ENCODE data around the gene PTPN1.
A peak's percentile ranks its signal among the peaks of the same experiment; 100 is the strongest.
"Not testable (repeated sequence)": the region's sequence is repeated elsewhere in the genome, so short reads cannot be mapped to it uniquely, and the experiment has no call there.

The PTPN1 gene

DNA sequence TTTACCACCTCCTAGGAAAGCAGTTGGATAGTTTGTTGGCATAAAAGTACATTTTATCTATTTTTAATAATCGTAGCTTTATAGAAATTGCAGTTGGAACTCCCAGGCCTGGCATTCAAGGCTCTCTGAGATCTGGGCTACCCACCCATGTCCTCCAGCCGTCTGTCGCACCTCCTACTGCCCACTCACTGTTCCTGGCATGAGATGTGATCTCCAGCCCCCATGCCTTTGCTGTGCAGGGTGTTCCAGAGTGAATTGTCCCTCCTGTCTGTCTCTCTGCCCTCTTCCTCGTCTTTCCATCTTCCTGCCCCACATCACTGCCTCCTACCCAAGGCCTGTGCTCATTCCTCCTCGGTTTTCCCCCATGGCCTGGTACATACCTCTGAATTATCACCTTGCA is 50.7 kb downstream of the PTPN1 start:
- no peak for DNase-seq

DNA sequence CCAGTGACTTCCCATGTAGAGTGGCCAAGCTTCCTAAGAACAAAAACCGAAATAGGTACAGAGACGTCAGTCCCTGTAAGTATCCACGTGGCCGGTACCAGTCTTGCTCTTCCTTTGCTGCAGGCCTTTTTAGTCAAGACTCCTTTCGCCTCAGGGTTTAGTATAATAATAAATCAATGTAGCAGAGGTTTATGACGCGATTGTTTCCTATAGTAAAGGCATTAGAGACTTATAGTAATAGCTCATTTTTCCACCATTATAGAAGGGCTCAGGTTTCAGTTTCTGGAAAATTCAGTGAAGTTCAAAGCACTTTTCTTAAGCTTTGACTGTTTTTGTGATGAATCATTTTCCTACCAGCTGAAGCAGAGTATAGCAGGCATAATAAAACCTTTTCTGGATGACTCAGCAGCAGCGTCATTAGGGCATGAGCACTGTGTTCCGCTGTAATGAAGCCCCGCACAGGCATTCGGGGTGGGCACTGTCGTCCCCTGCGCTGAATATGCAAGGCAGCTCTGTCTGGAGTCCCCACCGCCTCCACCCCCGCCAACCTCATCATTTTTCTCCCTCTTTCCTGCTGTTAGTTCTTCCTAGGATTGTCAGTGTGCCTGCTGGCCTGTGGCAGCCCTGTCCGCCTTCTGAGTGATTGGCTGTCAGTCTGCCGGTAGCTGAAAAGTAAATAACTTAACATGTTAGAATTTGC is 51.3 kb downstream of the PTPN1 start:
- DNase-seq, result no peak

DNA sequence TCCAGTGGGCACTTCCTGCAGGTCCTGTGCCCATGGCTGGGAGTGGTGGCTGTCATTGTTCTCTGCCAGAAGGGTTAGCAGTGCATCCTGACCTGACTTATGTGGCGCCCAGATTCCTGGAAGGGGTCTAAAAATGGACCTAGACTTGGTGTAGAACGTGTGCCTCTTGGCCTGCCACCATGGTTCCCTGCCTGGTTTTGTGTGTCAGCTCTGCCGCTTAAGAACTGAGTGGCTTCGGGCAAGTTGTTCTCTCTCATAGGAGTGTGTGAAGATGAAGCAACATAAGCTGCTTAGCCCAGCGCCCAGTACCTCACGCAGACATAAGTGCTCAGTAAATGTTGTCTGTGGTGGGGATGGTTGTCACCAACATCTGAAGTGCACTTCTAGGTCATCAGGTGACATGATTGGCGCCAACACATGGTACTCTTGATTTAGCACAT is 52.1 kb downstream of the PTPN1 start:
- DNase-seq, result no peak

DNA sequence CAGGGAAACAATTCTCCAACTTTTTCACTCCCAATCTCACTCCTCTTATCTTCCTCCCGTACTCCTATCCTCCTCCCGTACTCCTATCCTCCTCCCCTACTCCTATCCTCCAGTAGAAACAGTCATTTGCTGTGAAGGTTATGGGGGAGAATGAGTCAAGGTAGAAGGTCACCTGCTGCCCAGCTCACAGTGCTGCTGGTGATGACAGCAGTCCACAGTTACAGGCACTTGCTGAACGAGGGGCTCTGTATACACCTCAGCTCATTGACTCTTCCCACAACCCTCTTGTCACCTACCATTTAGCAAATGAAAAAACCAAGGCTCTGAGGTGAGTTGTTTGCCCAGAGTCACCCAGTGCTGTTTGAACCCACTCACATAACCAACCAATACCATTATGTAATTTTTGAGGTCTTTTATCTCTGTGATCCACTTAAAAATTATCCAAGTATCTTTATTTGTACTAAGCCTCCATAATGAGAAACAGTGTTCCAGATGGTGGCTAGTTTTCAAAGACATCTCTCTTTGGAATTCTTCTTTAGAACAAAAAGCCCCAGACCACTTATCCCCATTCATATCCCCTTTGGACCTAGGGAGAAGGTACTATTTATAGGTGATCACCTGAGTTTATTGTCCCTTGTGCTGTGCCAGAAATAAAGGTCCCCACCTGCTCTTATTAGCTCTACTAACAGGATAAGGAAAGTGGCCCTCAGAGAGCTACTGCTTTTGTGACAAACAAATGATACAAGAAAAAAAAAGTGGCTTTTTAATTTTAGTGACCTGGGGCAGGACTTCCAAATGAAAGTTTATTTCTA is 53.2 kb downstream of the PTPN1 start:
- no peak for DNase-seq

DNA sequence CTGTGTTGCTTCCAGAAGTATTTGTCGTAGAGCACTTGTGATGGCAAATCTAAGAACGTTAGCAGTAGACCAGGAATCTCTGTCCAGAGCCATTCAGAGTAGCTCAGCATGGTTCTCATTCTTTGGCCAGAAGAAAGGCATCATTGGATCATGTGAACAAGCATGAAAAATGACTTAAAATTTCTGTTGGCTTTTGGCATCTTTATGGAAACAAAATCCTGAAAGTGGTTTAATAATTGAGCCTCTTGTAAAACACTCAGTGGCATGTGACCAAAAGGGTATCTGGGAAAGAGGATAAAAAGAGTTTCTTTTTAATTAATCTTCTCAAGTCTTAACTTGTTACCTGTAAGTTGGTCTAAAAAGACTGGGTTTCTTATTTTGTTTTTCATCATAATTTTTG is 55.2 kb downstream of the PTPN1 start:
- no peak for DNase-seq

DNA sequence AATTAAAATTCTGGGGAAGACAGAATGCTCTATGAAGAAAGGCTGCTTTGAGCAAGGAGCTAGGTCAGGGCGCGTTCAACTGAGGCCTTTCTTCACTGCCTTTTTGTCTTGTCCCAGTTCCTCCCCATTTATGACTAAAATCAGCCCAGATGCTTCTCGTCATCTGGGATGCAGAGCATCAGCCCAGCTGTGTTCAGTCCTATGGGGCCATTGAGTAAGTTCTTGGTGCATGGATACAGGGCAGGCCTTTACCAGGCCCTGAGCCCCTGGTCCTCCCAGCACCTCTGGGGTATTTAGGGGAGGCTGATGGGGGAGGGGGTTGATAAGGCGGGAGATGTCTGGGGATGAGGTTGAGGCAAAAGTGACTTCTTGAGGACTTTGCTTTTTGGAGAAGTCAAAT is 55.7 kb downstream of the PTPN1 start:
- no peak for DNase-seq

DNA sequence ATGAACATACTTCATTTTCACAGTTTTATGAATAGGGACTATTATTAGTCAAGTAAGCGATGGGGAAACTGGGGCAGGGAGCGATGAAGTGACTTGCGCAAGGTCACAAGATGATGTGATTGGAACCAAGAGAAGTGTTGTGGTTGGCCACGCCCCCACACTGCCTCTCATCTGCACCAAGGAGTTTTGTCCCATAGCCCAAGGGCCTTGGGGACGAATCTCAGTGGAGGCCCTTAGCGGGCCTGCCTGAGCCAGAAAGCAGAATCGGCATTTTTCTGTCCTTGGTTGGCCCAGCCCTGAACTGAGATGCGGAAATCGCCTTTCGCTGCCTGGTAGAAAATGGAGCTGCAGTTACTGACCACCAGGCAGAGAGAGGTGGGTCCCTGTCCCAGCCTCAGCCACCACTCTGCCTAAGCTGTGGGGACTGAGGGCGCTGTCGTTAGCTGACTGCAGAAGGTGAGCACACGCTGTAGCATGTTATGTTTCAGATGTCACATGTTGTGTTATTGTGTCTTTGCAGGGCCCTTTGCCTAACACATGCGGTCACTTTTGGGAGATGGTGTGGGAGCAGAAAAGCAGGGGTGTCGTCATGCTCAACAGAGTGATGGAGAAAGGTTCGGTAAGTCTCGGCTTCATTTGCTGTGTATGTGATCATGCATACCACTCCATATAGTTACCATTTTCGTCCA is 57.8 kb downstream of the PTPN1 start:
- no peak for DNase-seq

DNA sequence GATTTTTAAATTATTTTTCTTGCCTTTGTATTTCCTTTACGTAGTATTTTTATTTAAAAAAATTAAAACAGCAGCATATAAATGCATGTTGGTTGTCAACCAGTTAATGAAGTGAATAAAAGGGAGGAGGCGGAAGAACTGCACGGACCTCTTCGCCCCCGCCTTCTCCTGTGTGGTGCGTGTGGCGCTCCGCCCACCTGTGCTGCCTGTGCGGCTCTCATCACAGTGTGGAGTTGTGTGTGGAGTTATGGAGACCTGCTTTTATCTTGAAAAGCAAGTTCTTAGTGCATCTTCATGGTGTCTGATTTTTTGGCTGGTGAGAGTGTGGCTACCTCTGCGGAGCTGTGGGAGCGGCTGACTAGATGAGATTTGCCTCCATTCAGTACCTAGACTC is 58.4 kb downstream of the PTPN1 start:
- DNase-seq, result no peak

DNA sequence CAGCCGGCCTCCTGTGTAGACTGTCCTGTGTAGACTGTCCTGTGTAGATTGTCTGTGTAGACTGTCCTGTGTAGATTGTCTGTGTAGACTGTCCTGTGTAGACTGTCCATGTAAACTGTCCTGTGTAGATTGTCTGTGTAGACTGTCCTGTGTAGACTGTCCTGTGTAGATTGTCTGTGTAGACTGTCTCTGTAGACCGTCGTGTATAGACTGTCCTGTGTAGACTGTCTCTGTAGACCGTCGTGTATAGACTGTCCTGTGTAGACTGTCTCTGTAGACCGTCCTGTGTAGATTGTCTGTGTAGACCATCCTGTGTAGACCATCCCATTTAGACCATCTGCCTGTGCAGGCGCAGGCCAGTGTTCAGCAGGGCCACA is 59.3 kb downstream of the PTPN1 start:
- DNase-seq, result not testable (repeated sequence)

DNA sequence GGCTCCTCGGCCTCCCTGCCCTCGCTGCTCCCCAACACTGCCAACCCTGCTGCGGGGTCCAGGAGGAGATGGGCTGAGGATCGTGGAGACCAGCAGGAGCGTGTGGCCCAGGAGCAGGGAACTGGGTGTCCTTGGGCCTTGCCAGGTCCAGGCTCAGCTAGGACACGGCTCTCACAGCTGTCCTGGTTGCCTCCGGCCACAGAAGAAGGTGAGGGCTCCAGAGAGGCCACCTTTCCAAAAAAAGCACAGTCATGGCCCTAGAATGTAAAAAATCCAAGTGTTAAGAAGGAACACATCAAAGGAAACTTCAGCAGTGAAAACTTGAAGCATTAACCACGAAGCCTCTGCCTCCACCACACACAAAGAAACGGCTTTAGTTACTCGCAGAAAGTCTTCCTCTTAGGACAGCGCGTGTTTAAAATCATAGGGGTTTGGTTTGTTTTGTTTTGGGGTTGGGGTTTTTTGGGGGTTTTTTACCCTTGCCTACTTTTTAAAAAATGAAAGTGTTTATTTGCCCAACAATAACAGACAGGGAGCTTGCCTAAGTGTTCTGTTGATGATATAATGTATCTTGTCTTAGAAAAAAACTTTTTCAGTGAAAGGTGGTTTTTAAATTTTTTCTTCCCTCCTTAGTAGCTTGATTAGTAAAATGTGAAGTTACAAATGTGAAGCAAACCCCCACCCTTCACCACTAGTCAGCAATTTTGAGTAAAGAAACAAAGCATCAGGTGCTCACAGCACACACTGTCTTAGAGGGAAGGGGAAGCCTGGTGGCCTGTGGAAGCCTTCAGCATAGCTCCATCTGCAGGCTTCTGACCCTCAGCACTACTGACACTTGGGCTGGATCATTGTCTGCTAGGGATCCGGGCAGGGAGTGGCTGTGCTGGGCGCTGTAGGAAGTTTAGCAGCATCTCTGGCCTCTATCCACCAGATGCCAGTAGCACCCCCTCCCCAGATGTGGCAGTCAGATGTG is 60.0 kb downstream of the PTPN1 start:
- no peak for DNase-seq

DNA sequence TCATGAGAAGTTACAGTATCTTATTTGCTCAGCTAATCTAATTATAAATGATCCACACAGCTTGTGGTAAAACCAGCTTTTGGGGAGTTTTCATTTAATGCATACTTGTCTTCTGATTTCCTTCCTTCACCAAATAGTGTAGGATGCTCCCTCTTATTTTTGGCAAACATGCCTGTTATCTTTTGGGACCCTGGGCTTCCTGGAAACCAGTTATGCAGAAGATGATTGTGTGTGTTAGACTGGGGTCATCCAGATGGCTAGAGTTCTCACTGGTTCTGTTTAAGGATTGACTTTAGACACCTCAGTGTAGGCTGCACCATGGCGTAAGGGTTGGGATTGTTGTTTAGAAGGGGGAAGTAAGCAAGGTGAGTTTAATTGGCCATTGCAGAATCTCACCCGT is 61.3 kb downstream of the PTPN1 start:
- no peak for DNase-seq

DNA sequence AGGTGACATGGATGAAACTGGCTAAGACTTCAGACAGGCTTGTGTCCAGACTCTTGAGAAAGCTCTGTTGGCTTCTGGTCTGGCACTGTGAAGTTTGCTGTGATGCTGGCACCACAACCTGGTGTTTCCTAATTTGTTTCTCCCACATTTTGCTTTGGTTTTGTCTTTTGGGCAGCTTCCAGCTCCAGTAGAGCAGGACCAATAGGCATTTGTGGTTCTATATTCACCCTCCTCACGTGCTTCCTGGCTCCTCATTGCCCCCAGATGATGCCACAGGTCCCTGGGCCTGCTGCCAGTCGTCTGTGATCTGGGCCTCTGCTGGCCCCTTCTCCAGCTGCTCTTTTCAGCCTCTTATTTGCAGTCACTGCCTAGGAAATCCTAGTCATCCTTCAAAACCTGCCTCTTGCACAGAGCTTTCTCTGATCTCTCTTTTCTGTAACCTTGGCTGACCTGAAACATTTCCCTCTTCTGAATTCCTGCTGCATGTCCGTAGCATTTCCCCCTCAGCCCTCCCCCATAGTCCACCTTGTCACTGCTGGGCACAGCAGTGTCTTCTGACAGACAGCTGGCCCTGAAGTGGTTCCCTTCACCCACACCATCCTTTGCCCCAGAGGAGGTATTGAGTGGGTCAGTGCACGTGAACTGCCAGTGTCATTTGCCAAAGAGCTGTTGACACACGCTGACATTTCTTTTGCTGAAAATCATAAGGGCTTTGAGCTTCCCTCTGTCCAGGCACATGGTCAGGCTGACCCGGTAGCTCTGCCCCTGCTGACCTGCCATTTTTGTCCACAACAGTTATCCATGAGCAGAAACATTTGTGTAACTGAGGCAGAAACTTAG is 63.0 kb downstream of the PTPN1 start:
- DNase-seq, result no peak

DNA sequence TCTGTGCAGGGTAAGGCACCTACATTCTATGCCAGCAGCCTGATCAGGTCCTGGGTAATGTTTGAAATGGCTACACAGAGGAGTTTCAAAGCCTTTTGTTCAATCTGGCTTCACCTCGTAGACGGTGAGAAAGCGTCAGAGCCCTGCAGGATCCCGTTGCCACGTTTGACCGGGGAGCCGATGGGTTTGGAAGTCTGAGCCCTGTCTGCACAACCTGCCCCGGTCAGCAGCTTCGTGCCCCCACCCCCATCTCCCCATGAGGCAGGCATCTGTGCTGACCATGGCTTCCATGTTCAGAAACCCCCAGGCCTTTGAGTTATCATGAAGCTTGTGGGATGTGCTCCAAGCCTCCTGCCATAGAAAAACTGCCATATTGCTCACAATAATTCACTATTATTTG is 63.9 kb downstream of the PTPN1 start:
- DNase-seq, result no peak

DNA sequence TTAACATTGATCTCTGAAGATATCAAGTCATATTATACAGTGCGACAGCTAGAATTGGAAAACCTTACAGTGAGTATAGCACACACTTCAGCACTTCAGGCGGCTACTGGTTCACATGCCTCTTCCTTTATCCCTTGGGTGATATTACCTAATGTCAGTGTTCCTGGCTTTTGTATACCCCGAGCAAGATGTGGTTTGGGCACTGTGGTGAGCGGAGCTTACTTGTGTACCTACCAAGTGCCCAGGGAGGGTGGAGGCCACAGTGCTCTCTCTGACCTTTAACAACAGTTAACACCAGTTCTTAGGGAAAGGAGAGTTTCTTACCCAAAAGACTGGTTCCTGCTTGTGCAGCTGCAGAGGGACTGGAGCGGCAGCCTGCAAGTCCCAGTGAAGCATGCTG is 64.4 kb downstream of the PTPN1 start:
- DNase-seq, result no peak

DNA sequence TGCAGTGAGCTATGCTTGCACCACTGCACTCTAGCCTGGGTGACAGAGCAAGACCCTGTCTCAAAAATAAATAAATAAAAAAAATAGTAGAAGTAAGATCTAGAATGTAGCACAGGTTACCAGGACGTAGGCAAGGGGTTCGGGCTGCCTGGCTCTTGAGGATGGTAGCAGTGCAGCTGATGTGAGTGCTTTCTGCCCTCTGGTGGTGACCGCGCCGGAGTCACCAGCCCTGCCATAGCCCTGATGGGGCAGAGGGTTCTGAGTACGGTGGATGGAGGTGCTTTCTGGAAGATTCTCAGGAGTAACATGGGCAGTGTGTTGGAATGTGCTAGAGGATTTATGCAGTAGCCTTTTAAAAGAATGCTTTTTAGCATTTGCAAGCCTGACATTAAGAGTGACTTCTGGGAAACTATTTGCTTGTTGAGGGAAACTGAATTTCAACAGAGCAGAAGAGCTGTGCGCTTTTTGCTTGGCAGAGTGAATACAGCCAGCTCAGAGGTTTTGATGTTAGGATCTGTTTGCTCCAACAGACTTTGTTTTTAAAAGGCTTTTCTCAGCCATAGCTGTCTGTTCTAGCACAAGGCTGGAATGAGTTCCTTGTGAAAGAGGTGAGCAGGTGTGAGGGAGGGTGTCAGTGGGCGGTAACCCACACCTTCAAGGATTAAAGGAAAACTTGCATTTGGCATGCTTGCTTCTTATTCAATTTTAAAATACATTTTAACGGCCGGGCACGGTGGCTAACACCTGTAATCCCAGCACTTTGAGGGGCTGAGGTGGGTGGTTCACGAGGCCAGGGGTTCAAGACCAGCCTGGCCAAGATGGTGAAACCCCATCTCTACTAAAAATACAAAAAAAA is 65.9 kb downstream of the PTPN1 start:
- DNase-seq, result peak; percentile 19 to 60 (median 36)

DNA sequence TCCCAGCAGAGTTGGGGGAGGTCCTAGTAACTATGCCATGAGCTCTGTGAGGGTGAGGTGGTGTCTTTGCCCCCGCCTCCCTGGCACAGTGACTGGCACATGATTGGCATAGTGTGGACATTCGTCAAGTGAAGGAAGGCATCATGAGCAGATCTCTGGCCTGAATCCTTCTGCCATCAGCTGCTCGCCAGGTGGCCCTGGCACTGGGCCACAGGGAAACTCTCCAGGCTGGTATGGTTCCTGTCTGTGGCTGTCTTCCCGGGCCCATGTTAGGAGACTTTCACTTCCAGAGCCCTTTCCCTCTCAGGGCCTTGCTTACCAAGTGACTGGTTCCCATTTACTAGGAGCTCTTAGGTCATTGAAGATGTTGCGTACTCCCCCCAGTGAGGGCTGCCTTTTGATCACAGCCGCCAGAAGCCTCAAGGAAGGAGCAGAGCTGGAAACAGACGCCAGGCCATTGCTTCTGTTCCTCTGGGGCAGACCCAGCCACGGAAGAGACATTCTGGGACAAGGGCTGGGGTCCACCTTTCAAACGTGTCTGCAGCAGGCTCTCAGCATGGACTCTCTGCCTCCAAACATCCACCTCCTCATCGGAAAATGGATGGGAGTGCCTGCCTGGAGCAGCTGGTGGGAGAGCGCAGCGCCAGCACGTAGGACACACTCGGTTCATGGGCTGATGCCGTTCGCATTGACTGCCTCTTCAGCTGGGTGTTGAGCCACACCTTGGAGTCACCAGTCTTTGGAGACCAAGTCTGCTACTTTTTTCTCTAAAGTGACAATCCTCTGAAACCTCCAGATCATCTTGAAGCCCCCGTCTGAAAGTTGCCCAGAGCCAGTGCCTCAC is 67.2 kb downstream of the PTPN1 start:
- no peak for DNase-seq

DNA sequence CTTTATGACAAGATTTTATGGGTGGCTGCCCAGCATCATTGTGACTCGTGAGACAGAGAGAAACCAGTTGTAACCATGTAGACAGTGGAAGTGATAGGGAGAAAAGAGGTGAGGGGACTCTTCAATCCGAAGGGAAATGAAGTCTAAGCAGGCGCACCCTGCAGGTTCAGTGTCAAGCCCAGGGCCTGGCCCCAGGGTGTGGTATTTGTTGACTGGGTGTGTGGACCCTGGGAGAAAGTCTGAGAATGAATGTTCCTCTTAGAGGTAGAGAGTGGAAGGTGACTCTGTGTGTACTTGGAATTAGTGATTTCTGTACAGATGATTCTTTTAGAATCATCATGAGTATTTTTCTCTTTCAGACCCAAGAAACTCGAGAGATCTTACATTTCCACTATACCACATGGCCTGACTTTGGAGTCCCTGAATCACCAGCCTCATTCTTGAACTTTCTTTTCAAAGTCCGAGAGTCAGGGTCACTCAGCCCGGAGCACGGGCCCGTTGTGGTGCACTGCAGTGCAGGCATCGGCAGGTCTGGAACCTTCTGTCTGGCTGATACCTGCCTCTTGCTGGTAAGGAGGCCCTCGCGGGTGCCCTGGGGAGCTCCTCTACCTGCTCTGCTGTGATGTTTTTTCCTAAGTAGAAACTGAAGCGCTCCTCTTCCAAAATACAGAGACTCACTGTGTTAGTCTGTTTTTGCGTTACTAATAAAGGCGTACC is 68.0 kb downstream of the PTPN1 start:
- no peak for DNase-seq

DNA sequence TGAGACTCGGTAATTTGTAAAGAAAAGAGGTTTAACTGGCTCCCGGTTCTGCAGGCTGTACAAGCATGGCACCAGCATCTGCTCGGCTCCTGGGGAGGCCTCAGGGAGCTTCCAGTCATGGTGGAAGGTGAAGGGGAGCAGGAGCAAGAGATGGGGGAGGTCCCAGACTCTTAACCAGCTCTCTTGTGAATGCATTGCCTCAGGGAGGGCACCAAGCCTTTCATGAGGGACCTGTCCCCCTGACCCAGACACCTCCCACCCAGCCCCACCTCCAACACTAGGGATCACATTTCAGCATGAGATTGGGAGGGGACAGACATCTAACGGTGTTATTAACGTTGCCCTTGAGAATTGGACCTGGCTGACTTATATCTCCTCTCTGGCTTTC is 68.6 kb downstream of the PTPN1 start:
- DNase-seq, result no peak

DNA sequence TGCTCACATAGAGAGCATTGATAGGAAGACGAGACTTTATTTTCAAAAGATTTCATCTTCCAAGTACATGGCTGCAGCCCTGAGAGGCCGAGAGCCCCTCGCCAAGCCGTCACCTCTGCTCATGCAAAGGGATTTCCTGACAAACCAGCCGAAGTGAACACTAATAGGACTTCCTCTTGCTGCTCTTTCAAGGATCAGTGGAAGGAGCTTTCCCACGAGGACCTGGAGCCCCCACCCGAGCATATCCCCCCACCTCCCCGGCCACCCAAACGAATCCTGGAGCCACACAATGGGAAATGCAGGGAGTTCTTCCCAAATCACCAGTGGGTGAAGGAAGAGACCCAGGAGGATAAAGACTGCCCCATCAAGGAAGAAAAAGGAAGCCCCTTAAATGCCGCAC is 69.3 kb downstream of the PTPN1 start:
- DNase-seq, result no peak
